Limb (tissue), 2 donors: Measurements from ENCODE around the gene CDK5RAP3.
A peak's percentile ranks its signal among the peaks of the same experiment; 100 is the strongest.

Experiments used
- DNase-seq, 2 donors: peaks; one replicate each; pipeline ENCODE4 v3.0.0-alpha.2; 2016; ENCODE audit errors: extremely low spot score in 2 of 2

CDK5RAP3 gene

GRCh38 chr17:47949197-47949759 lies 21.6 kb upstream of the CDK5RAP3 start:
- peak; percentile 89 to 92 for DNase-seq

- DNase-seq, result no peak
Observed at GRCh38 chr17:47949946-47950345, 21.0 kb upstream of the CDK5RAP3 start.

GRCh38 chr17:47950448-47950847 lies 20.5 kb upstream of the CDK5RAP3 start:
- DNase-seq, result no peak

GRCh38 chr17:47952171-47953021 lies 18.5 kb upstream of the CDK5RAP3 start:
- DNase-seq, result no peak

GRCh38 chr17:47953909-47954308 lies 17.0 kb upstream of the CDK5RAP3 start:
- DNase-seq, result no peak

- no peak for DNase-seq
Observed at GRCh38 chr17:47955497-47956461, 15.1 kb upstream of the CDK5RAP3 start.

GRCh38 chr17:47956791-47957590 lies 13.9 kb upstream of the CDK5RAP3 start:
- no peak for DNase-seq

- no peak for DNase-seq
Observed at GRCh38 chr17:47957591-47958490, 13.1 kb upstream of the CDK5RAP3 start, which contains the start of gene PRR15L. TSS of gene PRR15L (minus strand) at chr17:47957883. CDS start at chr17:47953234, 4,649 bp downstream.

GRCh38 chr17:47959825-47960655 lies 10.9 kb upstream of the CDK5RAP3 start:
- no peak for DNase-seq

GRCh38 chr17:47961406-47961805 lies 9.5 kb upstream of the CDK5RAP3 start:
- DNase-seq, result no peak

- no peak for DNase-seq
Observed at GRCh38 chr17:47962901-47963300, 8.0 kb upstream of the CDK5RAP3 start.

GRCh38 chr17:47964856-47965255 lies 6.1 kb upstream of the CDK5RAP3 start:
- no peak for DNase-seq

- no peak for DNase-seq
Observed at GRCh38 chr17:47966079-47966519, 4.8 kb upstream of the CDK5RAP3 start.

- DNase-seq, result no peak
Observed at GRCh38 chr17:47967607-47968252, 3.2 kb upstream of the CDK5RAP3 start.

GRCh38 chr17:47968836-47969235 lies 2.1 kb upstream of the CDK5RAP3 start:
- no peak for DNase-seq

GRCh38 chr17:47969930-47970724 lies 786 bp upstream of the CDK5RAP3 start:
- DNase-seq, result no peak

GRCh38 chr17:47973541-47973940 lies 2.6 kb downstream of the CDK5RAP3 start:
- DNase-seq, result no peak
